RWPE1 (cell line): ENCODE results near the gene PLOD1.

Source experiments
- CTCF ChIA-PET: fragments of 350-600 bp; sonication (Branson Sonifier 250); formaldehyde crosslinking; extraction: SDS; loops from one replicate; lab custom pipeline; 2021; lab: Yijun Ruan, JAX
- POLR2A ChIA-PET: fragments of 400-600 bp; formaldehyde crosslinking; extraction: SDS; loops from one replicate; lab custom pipeline; 2020; ENCODE audit warnings: antibody characterized with exemption; ENCODE audit not compliant: low non-redundant PET; lab: Yijun Ruan, JAX
- DNase-seq: peaks from one replicate; pipeline ENCODE4 v3.0.0; 2012; ENCODE audit warnings: low spot score
- H3K27ac ChIP-seq: fragments of 450-650 bp; 2 replicates; pipeline ENCODE4 v1.5.1; 2017
- CTCF ChIP-seq: fragments of 450-650 bp; conservative IDR thresholded peaks from 2 replicates; pipeline ENCODE4 v1.5.1; 2017; ENCODE audit warnings: low read depth, mild to moderate bottlenecking

Gene PLOD1

GRCh38 chr1:11913291-11913690 is 21.2 kb upstream of the PLOD1 start:
- ChIA-PET CTCF (interaction anchor here (1.5 kb wide), 1 partner anchor 54 kb away, joined by 3 read pairs; no protein-coding TSS in a partner anchor), POLR2A (no interaction called here)
- no peak for DNase-seq
- TF ChIP-seq CTCF = no peak
- no peak overlapping the region for H3K27ac ChIP-seq

- ChIA-PET CTCF (no interaction called here), POLR2A (interaction anchor here (0.6 kb wide), 1 partner anchor 246 kb away, joined by 6 read pairs; no protein-coding TSS in a partner anchor)
- DNase-seq = no peak
- TF ChIP-seq CTCF = no peak
- no peak overlapping the region for H3K27ac ChIP-seq
Observed at GRCh38 chr1:11914024-11914423, 20.5 kb upstream of the PLOD1 start.

- CTCF ChIA-PET = interaction anchor here (0.6 to 0.8 kb wide), 2 partner anchors 9 to 48 kb away, joined by 4 to 12 read pairs; no protein-coding TSS in a partner anchor
- POLR2A ChIA-PET = interaction anchor here (0.5 to 0.6 kb wide), 2 partner anchors 41 to 155 kb away, joined by 3 to 4 read pairs; no protein-coding TSS in a partner anchor
- H3K27ac ChIP-seq = peak overlapping the region; percentile 84
- TF ChIP-seq CTCF = no peak
- DNase-seq = peak; percentile 55
Observed at GRCh38 chr1:11918799-11919519, 15.6 kb upstream of the PLOD1 start.

GRCh38 chr1:11919621-11920020 is 14.9 kb upstream of the PLOD1 start:
- no peak for TF ChIP-seq CTCF
- ChIA-PET POLR2A (interaction anchor here (0.9 kb wide), 1 partner anchor 10 kb away, joined by 4 read pairs; no protein-coding TSS in a partner anchor), CTCF (no interaction called here)
- no peak for DNase-seq
- H3K27ac ChIP-seq = peak overlapping the region; percentile 84

DNA sequence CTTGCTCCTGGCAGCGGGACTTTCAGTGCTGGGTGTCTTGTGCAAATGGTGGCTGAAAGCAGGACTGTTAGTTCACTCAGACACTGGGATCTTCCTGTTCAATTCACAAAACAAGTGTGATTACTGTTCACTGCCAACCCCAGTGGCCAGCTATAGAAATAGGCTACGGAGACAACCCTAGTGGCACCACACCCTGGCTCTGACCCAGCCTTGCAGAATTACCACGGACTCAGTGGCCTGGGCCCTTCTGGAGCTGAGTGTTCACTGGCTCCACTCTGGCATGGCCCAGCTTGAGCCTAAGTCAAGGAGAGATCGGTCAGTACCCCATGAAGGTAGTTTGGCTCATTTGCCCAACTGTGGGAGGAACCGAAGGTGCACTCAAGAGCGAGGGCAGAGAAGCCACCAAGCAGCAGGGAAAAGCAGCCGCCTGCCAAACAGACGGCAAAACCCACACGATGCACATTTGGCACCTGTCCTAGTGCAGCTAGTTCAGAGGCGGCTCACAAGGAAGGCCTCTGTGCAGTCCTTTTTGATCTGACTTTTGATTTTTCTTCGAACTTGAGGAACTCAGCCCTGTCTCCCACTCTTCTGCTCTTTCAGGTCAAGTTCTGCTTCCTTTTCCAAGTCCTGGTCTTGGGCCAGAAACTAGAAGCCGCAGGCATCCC is 14.1 kb upstream of the PLOD1 start:
- TF ChIP-seq CTCF = no peak
- no peak for DNase-seq
- POLR2A ChIA-PET = interaction anchor here (0.9 kb wide), 1 partner anchor 10 kb away, joined by 4 read pairs; no protein-coding TSS in a partner anchor
- CTCF ChIA-PET = no interaction called here
- peak overlapping the region; percentile 84 for H3K27ac ChIP-seq

DNA sequence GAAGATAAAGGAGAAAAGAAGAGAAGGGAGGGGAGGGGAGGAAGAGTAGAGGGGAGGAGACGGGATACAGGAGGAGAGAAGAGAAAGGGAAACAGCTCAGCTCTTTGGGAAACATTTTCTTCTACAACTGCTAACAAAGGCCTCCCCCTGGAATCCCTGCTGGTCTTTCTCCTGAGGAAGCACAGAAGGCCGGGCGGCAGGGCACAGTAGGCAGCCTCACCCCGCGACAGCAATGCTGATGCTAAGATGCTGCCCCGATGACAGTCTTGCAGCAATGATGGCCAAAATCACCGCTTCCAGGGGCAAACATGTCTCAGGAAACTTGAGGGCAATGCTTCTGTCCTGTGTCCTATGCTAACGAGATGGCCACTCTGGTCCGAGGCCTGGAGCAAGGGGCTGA is 13.5 kb upstream of the PLOD1 start:
- no peak for TF ChIP-seq CTCF
- no peak for DNase-seq
- ChIA-PET CTCF (no interaction called here), POLR2A (no interaction called here)
- peak overlapping the region; percentile 84 for H3K27ac ChIP-seq
